GM03348 (cell line): ENCODE data around the gene HOXA1.

ENCODE experiments used
- DNase-seq: peaks from one replicate; pipeline ENCODE4 v3.0.0; 2012; ENCODE audit warnings: low spot score

Gene HOXA1

DNA sequence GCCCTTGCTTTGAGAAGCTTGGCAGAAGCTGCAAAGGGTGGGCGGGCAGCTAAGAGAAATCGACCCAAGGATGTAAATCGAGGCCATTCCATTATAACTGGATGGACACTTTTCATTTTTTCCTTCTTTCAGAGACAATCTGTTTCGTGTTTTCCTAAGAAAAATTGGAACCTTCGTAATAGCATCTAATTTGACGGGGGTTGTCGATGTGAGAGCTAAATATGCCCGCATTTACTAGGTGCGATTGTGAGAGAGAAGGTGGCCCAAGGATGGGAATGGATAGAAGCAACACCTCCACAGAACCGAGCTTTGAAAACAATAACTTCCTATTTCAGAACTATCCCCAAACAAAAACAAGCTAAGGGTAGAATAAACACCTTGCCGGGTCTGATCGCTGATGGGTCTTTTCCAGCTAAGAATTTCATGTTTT, 35.6 kb upstream of the HOXA1 start:
- no peak for DNase-seq

DNA sequence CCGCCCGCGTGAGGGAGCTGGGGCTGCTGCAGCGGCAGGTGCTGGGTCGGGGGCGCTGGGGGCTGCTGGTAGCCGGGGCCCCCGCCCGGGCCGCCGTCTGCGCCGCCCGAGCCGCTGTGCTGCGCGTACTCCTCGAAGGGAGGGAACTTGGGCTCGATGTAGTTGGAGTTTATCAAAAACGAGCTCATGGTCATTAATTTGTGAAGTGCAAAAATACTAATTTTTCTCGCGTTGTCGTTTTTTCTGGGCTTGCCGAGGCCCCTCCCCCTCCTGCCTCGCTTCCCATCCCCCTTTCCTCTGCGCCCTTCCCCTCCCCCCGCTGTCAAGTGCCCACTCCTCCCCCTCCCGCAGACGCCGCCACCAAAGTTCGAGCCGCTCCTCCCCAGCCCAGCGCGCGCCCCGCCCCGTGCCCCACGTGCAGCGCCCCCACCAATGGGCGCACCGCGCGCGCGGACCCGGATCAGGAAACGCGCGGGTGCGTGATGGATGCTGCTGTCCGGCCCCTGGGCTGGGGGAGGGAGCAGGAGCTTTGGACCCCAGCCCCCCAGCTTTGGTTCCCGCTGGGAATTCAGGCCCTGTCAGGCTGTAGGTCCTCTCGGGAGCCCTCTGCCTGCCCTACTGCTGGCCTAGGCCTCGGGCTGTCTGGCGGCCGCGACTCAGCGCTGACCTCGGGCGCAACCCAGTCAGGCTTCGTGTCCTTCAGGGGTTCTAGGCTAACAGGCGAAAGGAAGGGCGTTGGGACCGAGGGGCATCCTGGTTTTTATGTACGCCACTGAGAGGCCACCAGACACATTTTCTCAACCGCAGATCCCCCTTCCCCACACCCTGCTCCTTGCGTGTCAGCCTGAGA, 35.0 kb upstream of the HOXA1 start, which contains the start of gene HOXA4:
TSS of gene HOXA4 (minus strand) at position 218 of the 850 bp plus-strand sequence. CDS start at position 194, 24 bp downstream.
- peak; percentile 98 for DNase-seq

DNA sequence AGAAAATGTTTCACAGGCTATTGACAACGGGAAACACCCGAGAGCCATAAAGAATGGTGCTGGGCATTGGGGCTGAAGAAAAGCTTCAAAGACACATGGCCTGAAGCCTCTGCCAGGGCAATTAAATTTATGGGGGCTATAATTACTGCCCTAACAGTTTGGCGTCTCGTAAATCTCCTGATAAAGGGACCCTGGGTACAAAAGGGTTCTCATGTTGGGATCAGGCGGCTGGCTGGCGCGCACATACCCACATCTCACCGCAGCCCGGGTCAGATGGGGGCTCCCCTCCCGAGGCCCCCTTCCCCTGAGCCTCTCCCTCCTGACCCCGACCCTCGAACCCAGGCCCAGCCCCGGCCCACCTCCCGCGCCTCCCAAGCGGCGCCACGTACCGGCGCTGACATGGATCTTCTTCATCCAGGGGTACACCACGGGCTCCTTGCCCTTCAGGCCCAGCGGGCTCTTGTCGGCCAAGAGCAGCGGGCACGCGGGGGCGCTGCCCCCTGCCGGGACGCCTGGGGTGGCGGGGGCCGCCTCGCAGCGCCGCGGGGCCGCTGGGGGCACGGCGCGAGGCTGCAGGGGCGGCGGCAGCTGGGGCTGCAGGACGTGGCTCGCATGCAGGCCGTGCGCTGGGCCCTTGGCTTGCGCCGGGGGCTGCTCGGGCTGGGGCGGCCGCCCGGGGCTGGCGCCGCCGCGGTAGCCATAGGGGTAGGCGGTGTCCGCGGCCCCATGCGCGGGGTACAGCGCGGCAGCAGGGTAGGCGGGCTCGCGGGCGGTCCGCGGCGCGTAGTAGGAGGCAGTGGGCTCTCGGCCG, 34.1 kb upstream of the HOXA1 start:
- peak; percentile 79 for DNase-seq

DNA sequence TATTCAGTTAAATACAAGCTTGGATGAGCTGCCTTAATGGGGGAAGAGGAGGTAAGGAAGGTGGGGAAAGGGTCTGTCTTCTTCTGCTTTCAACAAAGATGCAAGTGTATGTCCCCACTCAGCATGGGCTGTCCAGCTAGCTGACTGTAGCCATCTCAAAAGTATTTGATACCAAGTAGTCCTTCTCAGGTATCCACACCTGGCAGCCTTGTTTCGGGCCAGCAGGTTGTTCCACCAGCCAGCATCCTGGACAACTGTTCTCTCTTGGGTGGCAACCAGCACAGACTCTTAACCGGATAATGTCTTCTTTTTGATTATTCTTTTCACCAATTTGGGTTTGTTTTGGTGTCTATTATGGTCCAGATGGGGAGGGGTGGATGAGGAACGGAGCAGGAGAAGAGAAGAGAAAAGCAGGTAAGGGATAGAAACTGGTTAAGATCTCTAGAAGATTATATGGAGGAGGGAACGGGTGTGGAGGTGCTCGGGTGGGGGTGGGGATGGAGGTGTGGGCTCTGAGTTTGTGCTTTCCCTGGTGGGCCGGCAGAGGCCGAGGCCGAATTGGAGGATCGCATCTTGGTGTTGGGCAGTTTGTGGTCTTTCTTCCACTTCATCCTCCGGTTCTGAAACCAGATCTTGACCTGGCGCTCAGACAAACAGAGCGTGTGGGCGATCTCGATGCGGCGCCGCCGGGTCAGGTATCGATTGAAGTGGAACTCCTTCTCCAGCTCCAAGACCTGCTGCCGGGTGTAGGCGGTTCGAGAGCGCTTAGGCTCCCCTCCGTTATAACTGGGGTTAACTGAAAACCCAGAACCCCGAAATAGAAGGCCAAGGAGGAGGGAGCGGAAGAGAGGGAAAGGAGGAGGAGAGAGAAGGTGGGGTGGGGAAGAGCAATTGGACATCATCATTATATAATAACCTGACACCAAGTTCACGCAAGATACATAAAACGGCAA, 33.3 kb upstream of the HOXA1 start:
- no peak for DNase-seq

DNA sequence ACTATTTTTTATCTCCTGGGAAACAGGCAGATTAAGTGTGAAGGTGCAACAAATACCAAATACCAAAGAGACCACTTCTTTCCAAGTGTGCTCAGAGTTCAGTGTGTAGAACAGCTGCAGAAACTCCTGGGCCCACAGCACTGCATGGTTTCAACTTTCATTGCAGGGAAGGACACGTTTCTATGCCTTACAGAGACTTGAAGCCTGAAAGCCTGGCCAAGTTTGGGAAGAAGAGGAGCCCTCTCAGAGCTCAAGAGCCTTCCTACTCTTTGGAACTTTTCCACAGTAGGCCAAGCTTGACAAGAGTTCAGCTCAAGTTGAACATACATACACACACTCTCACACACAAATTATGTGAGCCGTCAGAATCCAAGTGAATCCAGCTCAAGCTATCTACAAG, 32.2 kb upstream of the HOXA1 start:
- no peak for DNase-seq

DNA sequence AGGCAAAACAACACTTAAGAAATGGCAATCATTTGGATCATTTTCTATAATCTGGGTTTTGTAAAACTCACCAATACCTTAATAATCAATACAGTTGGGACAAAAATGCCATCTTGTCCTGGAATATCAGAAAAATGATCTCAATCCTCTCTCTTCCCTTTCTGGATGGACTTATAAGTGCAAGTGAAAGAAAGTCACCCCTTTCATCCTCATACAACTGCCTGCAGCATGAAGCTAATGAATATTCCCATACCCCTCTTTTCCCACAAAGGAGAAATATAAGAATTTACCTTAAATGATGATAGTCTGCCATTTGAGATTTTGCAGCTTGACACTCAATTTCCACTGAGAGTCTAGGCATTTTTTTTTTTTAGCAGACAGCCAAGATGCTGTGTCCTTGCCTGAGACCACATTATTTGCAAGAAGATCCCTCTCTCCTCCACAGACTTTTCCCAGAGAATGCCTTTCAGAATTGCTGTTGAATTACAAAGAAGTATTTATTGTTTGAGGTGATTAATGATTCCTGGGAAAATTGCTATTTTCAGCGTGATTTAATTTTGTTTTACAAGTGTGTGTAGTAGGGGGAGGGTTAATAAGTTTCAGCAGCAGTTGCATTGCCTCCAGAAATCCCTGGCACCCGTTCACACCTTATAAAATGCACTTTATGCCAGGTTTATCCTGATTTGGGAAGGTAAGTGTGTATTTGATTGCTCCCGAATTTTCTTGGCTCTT, 31.0 kb upstream of the HOXA1 start:
- DNase-seq = no peak

DNA sequence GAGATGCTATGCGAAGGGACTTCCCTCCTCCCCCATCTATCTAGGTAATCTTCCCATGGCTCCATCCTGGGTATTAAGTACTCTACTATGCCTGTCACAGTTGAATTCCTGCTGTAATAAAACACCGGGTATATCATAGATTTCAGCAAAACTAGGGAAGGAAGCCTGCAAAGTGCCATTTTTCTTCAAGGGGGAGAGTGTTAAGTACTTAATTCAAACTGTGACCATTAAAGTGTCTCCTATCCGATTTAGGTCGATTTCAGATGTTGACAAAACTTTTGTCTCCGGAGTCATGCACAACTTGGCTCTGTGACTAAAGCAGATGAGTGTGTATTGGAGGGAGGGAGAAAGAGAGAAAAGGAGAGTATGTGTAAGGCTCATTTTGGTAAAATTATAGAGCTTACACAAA, 30.2 kb upstream of the HOXA1 start:
- DNase-seq = no peak

DNA sequence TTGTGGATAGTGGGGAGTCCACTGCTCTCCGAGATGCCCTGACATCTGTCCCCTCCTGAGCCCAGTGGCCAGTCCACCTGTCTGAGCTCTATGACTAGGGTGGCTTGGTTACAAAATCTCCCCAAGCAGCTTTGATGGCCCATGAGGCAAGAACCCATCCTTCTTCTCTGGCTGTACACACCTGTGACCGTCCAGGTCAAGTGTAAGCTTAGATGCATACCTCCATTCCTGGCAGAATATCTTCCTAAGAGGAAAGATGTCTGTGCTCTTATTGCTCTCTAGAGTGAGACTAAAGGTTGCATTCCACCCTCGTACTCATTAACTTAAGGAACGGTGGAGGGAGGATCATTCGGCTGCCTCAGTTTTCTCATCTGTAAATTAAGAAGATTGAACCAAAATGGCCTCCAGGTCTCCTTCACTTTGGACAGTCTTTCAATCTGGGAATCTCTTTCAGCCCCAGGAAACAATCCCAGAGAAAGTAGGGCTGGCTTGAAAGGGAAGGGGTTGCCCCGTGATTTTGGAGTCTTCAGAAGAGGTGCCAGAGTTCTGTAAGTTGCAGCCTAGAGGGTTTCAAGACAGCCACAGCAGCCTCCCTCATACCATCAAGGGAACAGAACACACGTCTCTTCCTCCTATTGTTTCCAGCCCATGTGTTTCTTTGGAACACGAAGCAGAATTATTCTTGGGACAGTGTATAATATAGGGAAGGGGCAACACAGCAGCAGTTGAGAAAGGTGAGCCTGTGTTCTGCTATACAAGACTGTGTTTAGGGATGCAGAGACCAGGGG, 29.3 kb upstream of the HOXA1 start:
- no peak for DNase-seq

DNA sequence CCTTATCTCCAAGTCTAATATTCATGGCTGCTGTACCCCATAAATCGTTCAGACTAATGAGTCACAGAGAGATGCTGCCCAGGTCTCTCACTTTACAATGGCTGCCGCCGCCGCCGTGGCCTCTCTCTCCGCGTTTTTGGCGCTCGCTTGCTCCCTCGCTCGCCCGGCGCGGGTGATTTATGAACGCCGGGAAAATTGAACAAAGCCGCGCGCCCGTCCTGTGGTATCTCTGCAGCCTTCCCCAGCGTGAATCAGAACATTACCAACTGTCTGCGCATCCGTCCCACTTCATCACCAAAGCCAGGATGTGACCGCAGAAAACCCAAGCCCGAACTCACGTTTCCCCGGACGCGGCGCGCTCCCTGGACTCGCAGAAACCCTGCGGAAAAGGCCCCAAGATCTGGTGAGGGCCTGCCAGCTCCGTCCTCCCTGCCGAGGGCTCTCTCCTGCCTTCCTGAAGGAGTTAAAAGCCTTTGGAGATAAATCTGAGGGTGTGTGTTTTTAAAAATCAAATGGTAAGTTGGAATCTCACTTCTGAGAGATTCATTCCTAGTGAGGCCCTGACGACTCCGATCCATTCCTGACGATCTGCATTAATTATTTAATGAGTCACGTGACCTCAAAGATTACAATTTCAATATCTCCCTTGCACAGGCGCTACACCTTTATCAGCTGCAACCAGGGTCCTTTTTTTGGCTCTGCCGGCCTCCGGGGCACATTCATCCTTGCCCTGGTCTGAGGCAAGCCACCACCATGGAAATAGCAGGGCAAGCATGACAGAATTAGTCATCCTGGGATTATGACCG, 28.5 kb upstream of the HOXA1 start:
- DNase-seq = no peak

DNA sequence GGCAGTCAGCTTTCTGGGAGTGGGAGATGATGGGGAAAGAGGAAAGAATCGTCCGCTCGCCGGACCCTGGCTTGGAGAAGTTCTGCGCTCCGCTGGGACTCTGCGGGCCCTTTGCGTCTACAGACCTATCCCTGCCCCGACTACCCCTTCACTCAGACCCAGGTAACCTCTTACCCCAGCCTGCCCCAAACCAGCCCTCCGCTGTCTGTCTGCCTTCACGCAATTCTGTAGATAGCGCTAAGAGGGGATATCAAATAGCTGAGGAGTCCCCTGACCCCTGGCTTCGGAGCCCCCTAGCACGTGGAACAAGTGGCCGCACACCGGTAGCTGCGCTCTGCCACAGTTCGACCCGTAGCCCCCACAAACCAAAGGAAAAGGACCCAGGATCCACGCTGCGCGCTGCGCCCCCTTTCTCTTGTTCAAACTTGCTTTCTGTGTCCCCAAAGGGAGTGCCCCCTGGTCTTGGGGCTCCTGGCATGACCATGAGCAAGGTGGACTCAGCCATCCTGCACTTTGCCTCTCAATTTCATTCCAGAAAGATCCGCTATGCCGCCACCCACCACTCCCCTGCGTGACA, 27.8 kb upstream of the HOXA1 start:
- no peak for DNase-seq

DNA sequence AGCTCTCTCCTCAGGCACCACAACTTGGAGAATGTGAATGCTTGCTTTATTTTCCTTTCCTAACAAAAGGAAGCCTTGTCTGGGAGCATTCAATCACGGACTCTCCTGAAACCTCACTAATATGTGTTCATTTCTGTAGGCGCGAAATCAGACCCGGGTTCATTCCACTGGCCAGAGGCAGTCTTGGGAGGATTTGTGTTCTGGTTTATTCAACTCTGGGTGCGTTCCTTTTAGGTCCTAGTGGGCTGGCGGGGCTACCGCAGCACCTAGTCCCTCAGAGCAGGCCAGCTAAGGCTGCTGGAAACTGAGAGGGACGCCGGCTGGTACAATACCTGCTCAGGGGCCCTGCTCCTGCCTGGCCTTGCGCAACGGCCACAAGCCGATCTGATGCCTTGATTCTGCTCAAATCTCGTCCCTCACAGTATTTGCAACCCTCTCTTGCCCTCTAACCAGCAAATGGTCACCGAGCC, 27.2 kb upstream of the HOXA1 start:
- no peak for DNase-seq

DNA sequence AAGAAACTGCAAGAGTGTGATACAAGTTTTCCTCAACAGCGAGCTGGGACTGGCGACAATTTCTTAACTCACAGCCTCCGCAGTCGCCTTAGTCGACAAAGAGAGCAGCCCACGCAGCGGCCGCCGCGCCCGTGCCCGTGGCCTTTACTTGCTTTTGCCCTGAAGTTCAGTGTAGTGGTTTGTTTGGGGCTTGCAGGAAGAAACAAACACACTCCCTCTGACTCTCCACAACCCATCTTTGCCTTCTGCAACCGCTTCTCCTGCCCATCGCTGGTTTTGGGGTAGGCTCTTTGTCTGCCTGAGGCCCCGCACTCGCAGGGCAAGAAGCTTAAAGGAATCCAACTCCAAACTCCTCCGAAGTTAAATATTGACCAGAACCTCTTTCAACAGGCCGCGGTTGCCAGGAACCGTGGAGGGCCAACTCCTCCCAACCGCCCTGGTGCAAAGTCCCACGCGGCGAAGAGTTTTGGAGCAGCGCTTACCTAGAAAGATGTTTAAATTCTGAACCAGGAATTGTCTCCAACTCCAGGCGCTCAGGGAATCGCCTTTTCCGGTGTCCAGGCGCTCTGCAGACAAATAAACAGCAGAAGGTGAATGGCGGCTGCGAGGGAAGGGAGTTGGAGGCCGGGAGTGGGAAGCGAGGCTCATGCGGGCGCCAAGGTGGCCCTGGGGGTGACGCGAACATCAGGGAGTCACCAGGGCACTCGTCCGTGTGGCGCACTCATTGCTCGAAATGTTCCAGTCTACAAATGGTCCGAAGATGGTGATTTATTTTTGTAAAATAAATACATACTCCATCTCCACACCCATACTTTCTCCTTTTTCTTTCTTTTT, 26.5 kb upstream of the HOXA1 start:
- DNase-seq = no peak

DNA sequence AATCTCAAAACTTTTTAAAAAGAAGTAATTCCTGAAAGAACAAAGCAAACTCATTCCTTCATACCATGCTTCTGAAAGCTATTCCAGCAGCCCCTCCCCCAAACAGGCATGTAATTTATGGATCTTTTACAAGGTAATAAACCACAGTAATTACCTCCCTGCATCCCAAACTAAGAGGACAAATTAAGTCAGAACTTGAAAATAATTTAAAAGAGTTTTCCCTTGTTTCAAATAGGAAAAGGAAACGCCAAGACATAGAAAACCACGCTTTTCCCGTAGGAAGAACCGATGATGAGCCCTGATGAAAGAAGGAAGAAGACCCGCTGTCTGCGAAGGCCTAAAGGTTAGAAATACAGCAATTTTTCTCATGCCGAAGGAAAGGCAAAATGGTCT, 25.9 kb upstream of the HOXA1 start:
- no peak for DNase-seq

DNA sequence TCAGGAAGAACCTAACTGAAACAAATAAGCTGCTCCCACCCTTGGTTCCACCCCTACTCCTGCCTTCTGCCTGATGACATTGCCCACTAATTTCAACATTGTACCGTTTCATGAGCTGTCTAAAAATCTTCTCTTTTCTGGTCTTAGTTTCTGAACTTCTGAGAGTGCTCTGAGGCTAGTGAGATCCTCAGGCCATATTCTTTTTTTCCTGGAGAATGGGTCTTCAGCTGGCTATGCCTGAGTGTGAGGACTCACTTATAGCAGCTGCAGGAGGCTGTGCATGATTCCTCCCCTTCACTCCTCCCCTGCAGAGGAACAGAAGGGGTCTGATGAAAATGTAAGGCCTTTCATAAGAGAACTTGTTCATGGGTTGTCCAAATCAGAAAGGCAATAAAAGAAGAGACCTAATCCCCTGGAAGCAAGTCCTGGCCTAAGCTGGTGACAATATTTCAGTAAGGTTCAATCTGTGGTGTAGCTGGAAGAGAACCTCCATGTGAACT, 23.7 kb upstream of the HOXA1 start:
- no peak for DNase-seq

DNA sequence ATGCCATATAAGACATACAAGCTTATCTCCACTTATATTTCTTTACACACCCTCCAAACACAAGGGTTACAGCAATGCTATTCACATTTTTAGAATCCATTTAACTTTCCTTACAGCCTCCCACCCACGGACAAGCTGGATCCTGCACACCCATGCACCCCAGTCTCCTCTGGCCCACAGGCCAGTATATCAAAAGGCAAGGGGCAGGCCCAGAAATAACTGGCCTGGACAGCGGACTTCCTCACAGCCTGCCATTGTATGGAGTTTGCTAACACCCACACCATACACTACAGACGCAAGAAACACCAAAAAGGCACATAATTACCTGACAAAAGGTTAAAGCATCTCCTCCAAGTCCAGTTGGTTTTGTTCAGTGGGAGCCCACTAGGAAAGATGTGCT, 22.8 kb upstream of the HOXA1 start:
- DNase-seq = no peak

DNA sequence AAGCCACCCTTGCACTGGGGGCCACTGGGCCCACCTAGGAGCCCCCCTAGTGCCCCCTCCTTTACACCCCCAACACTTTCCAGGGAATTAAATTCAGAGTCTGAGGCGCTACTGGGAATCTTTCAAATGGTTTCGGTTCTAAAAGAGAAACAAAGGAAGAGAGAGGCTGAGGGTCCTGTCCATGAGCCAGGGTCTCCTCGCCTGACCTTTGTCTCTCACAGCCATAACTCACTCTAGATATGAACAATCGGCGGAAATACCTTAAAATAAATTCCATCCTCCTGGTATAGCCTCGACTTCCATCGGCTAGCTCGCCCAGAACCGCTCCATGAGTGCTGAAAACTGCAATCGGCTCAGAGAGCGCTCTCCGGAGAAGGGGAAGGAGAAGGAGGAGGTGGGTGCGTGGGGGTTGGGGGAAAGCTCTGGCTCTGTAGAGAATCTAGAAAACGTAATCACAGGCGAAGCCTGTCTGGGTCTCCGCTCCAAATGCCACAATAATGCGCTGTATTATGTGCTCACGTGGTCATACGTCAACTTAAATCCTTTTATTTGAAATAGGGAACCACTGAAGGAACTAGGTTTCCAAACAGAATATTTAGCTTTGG, 22.2 kb upstream of the HOXA1 start:
- no peak for DNase-seq
